Activated B cell treated with CpG ODN at 0.5 μM for 24 hours (primary cell): Measurements from ENCODE around the gene IGSF21. TPM values are rescaled to one million over a fixed set of nuclear protein-coding genes. Genes with fewer than 3 reads are reported as not detected.

Experiments used
- ATAC-seq: fragments of 200-7000 bp; cut with Tn5 transposase; one replicate; pipeline ENCODE4 v1.10.0; 2021; ENCODE audit warnings: low read depth, mild to moderate bottlenecking, moderate library complexity
- CTCF ChIA-PET: fragments of 350-600 bp; sonication (Branson Sonifier 250); formaldehyde crosslinking; loops from one replicate; lab custom pipeline; 2021; ENCODE audit warnings: antibody characterized with exemption; lab: Charles Lee
- POLR2A ChIA-PET: fragments of 350-600 bp; sonication (Branson Sonifier 250); formaldehyde crosslinking; loops from one replicate; lab custom pipeline; 2021; ENCODE audit warnings: antibody characterized with exemption; lab: Charles Lee
- DNase-seq: peaks from one replicate; pipeline ENCODE4 v3.0.0; 2022
- H3K27ac Mint-ChIP-seq: one replicate; pipeline ENCODE4 v1.8.0; 2020; ENCODE audit warnings: mixed read lengths
- H3K27me3 Mint-ChIP-seq: one replicate; pipeline ENCODE4 v1.8.0; 2021; ENCODE audit warnings: mixed read lengths
- H3K36me3 Mint-ChIP-seq: one replicate; pipeline ENCODE4 v1.8.0; 2021; ENCODE audit warnings: low read depth, mixed read lengths
- H3K4me1 Mint-ChIP-seq: one replicate; pipeline ENCODE4 v1.8.0; 2021; ENCODE audit warnings: mixed read lengths
- H3K4me3 Mint-ChIP-seq: one replicate; pipeline ENCODE4 v1.8.0; 2020; ENCODE audit warnings: mild to moderate bottlenecking, mixed read lengths
- H3K9me3 Mint-ChIP-seq: one replicate; pipeline ENCODE4 v1.8.0; 2020; ENCODE audit warnings: mixed read lengths
- CTCF ChIP-seq: fragments of 200-600 bp; IDR thresholded peaks from one replicate; pipeline ENCODE4 v1.8.0; 2022; ENCODE audit warnings: antibody characterized with exemption, mild to moderate bottlenecking
- intact Hi-C: fragments of 100-400 bp; cut with micrococcal nuclease; formaldehyde crosslinking; loops from one replicate; pipeline ENCODE4 v1.15.1; 2024
- total RNA-seq: library from RNA; stranded (reverse); gene quantifications from 2 replicates; pipeline ENCODE4 v1.2.3, GENCODE V29; 2022

IGSF21 gene
- total RNA-seq, 1 donor from 2014 or later, result not detected

- no peak overlapping the region for H3K4me3 Mint-ChIP-seq
- no peak for TF ChIP-seq CTCF
- no peak for ATAC-seq
- H3K27me3 Mint-ChIP-seq, result peaks cover 9% of the 10 kb centered on the region
- intact Hi-C loops, result no loop called here
- ChIA-PET CTCF (no interaction called here), POLR2A (no interaction called here)
- no peaks in the 10 kb centered on the region for H3K4me1 Mint-ChIP-seq
- no peak for DNase-seq
- H3K27ac Mint-ChIP-seq, result no peak overlapping the region
- H3K36me3 Mint-ChIP-seq, result no peaks in the 10 kb centered on the region
- no peaks in the 10 kb centered on the region for H3K9me3 Mint-ChIP-seq
Measured at GRCh38 chr1:18187054-18187453, 79.5 kb downstream of the IGSF21 start.

GRCh38 chr1:18188820-18189517 lies 81.4 kb downstream of the IGSF21 start:
- no peak overlapping the region for H3K27ac Mint-ChIP-seq
- H3K36me3 Mint-ChIP-seq, result no peaks in the 10 kb centered on the region
- H3K4me3 Mint-ChIP-seq, result no peak overlapping the region
- no peak for DNase-seq
- H3K27me3 Mint-ChIP-seq, result peaks cover 16% of the 10 kb centered on the region
- TF ChIP-seq CTCF, result no peak
- H3K4me1 Mint-ChIP-seq, result no peaks in the 10 kb centered on the region
- intact Hi-C loops, result no loop called here
- ATAC-seq, result no peak
- POLR2A ChIA-PET, result no interaction called here
- H3K9me3 Mint-ChIP-seq, result no peaks in the 10 kb centered on the region
- CTCF ChIA-PET, result no interaction called here

DNA sequence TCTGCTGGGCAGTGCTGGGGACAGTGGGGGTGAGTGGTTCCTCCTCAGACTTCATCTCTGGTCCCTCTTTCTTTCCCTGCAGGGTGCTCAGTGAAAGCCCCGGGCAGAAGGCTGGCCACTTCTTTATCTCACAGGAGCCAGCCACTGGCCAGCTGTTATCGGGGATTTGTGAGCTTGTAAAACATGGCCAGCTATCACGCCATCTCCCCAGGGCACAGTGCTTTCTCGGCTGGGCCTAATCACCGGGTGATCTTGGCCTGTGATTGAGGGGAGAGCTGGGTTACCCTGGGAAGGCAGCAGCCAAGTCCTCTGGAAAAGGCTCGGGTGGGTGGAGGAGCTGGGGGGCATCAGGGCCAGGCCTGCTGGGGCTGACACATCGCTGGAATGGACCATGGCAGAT lies 83.0 kb downstream of the IGSF21 start:
- no peak overlapping the region for H3K4me3 Mint-ChIP-seq
- intact Hi-C loops, result no loop called here
- ATAC-seq (no peak), DNase-seq (no peak)
- no peak for TF ChIP-seq CTCF
- ChIA-PET CTCF (no interaction called here), POLR2A (no interaction called here)
- no peaks in the 10 kb centered on the region for H3K9me3 Mint-ChIP-seq
- H3K36me3 Mint-ChIP-seq, result no peaks in the 10 kb centered on the region
- no peaks in the 10 kb centered on the region for H3K4me1 Mint-ChIP-seq
- no peak overlapping the region for H3K27ac Mint-ChIP-seq
- peaks cover 17% of the 10 kb centered on the region for H3K27me3 Mint-ChIP-seq

- Mint-ChIP-seq H3K27ac (no peak overlapping the region), H3K36me3 (no peaks in the 10 kb centered on the region), H3K9me3 (no peaks in the 10 kb centered on the region), H3K4me3 (no peak overlapping the region), H3K4me1 (no peaks in the 10 kb centered on the region), H3K27me3 (peaks cover 21% of the 10 kb centered on the region)
- ChIA-PET CTCF (no interaction called here), POLR2A (no interaction called here)
- TF ChIP-seq CTCF, result no peak
- ATAC-seq, result no peak
- no peak for DNase-seq
- intact Hi-C loops, result no loop called here
Measured at GRCh38 chr1:18191037-18191436, 83.4 kb downstream of the IGSF21 start.

- H3K27ac Mint-ChIP-seq, result no peak overlapping the region
Measured at GRCh38 chr1:18191481-18192155, 84.0 kb downstream of the IGSF21 start.

More at GRCh38 chr1:18191481-18192155, 84.0 kb downstream of the IGSF21 start:
- Mint-ChIP-seq H3K36me3 (no peaks in the 10 kb centered on the region), H3K4me3 (no peak overlapping the region), H3K4me1 (no peaks in the 10 kb centered on the region), H3K27me3 (peaks cover 23% of the 10 kb centered on the region), H3K9me3 (no peaks in the 10 kb centered on the region)
- CTCF ChIA-PET, result no interaction called here
- intact Hi-C loops, result no loop called here
- TF ChIP-seq CTCF, result no peak
- ATAC-seq (no peak), DNase-seq (no peak)
- POLR2A ChIA-PET, result no interaction called here
